ENCODE results near the gene LSM14A. TPM values are rescaled to one million over a fixed set of nuclear protein-coding genes. Genes with fewer than 3 reads are reported as not detected.

LSM14A gene
- total RNA-seq, 1 experiment from 2014 or later: 161 TPM

- TF ChIP-seq ZNF425 (CRISPR knock-in tag; conservative IDR thresholded peaks at IDR 0.05): no peak
- no peak for TF ChIP-seq SMAD3 (CRISPR knock-in tag; IDR thresholded peaks at IDR 0.05; ENCODE audit: borderline replicate concordance)
- TF ChIP-seq NFATC4 (CRISPR knock-in tag; IDR thresholded peaks at IDR 0.05): no peak
- no peak for TF ChIP-seq ZNF138 (CRISPR knock-in tag; conservative IDR thresholded peaks at IDR 0.05)
- no peak for TF ChIP-seq MYBL2 (CRISPR knock-in tag; IDR thresholded peaks at IDR 0.05)
- no peak for TF ChIP-seq SOX15 (CRISPR knock-in tag; IDR thresholded peaks at IDR 0.05)
- TF ChIP-seq ATF1 (CRISPR knock-in tag; IDR thresholded peaks at IDR 0.05): no peak
- TF ChIP-seq, protein P1, sequence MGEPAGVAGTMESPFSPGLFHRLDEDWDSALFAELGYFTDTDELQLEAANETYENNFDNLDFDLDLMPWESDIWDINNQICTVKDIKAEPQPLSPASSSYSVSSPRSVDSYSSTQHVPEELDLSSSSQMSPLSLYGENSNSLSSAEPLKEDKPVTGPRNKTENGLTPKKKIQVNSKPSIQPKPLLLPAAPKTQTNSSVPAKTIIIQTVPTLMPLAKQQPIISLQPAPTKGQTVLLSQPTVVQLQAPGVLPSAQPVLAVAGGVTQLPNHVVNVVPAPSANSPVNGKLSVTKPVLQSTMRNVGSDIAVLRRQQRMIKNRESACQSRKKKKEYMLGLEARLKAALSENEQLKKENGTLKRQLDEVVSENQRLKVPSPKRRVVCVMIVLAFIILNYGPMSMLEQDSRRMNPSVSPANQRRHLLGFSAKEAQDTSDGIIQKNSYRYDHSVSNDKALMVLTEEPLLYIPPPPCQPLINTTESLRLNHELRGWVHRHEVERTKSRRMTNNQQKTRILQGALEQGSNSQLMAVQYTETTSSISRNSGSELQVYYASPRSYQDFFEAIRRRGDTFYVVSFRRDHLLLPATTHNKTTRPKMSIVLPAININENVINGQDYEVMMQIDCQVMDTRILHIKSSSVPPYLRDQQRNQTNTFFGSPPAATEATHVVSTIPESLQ (CRISPR knock-in tag; IDR thresholded peaks at IDR 0.05): no peak
- TF ChIP-seq ZNF532 (CRISPR knock-in tag; IDR thresholded peaks at IDR 0.05; ENCODE audit: borderline replicate concordance): no peak
- no peak for TF ChIP-seq MAX (CRISPR knock-in tag; IDR thresholded peaks at IDR 0.05)
- TF ChIP-seq RORB (CRISPR knock-in tag; IDR thresholded peaks at IDR 0.05): no peak
- peak overlapping the region; percentile 28 for H3K27ac Mint-ChIP-seq
- H3K4me3 Mint-ChIP-seq: no peak overlapping the region
- no peaks in the 10 kb centered on the region for H3K27me3 Mint-ChIP-seq (ENCODE audit: low read depth)
- no peak for DNase-seq (ENCODE audit: low spot score)
- ChIA-PET CTCF (no interaction called here), POLR2A (interaction anchor here (0.6 kb wide), 1 partner anchor 39 kb away, joined by 3 read pairs; no protein-coding TSS in a partner anchor)
- no peaks in the 10 kb centered on the region for H3K36me3 Mint-ChIP-seq
- no peak for ATAC-seq
- H3K9me3 Mint-ChIP-seq: no peaks in the 10 kb centered on the region
- peaks cover 37% of the 10 kb centered on the region for H3K4me1 Mint-ChIP-seq
Measured at GRCh38 chr19:34263745-34264237, 91.5 kb downstream of the LSM14A start.

GRCh38 chr19:34265221-34265650 lies 92.9 kb downstream of the LSM14A start:
- no peaks in the 10 kb centered on the region for H3K9me3 Mint-ChIP-seq
- ATAC-seq: peak; percentile 80
- ChIA-PET POLR2A (no interaction called here), CTCF (interaction anchor here (1.4 kb wide), 1 partner anchor 9 kb away, joined by 4 read pairs; no protein-coding TSS in a partner anchor)
- H3K27ac Mint-ChIP-seq: peak overlapping the region; percentile 77
- no peaks in the 10 kb centered on the region for H3K36me3 Mint-ChIP-seq
- peaks cover 46% of the 10 kb centered on the region for H3K4me1 Mint-ChIP-seq
- peak overlapping the region; percentile 6; the same call in 1 of the 2 replicates for H3K4me3 Mint-ChIP-seq
- no peaks in the 10 kb centered on the region for H3K27me3 Mint-ChIP-seq (ENCODE audit: low read depth)
- DNase-seq (ENCODE audit: low spot score): no peak
- TF ChIP-seq USF2 (CRISPR knock-in tag; IDR thresholded peaks at IDR 0.05) (no peak), ZNF263 (CRISPR knock-in tag; IDR thresholded peaks at IDR 0.05; ENCODE audit: low read depth) (no peak), SOX15 (CRISPR knock-in tag; IDR thresholded peaks at IDR 0.05) (no peak), ZNF232 (CRISPR knock-in tag; IDR thresholded peaks at IDR 0.05) (no peak), ZNF416 (CRISPR knock-in tag; IDR thresholded peaks at IDR 0.05) (no peak), FOXK1 (CRISPR knock-in tag; IDR thresholded peaks at IDR 0.05) (no peak)
- TF ChIP-seq, protein P2, sequence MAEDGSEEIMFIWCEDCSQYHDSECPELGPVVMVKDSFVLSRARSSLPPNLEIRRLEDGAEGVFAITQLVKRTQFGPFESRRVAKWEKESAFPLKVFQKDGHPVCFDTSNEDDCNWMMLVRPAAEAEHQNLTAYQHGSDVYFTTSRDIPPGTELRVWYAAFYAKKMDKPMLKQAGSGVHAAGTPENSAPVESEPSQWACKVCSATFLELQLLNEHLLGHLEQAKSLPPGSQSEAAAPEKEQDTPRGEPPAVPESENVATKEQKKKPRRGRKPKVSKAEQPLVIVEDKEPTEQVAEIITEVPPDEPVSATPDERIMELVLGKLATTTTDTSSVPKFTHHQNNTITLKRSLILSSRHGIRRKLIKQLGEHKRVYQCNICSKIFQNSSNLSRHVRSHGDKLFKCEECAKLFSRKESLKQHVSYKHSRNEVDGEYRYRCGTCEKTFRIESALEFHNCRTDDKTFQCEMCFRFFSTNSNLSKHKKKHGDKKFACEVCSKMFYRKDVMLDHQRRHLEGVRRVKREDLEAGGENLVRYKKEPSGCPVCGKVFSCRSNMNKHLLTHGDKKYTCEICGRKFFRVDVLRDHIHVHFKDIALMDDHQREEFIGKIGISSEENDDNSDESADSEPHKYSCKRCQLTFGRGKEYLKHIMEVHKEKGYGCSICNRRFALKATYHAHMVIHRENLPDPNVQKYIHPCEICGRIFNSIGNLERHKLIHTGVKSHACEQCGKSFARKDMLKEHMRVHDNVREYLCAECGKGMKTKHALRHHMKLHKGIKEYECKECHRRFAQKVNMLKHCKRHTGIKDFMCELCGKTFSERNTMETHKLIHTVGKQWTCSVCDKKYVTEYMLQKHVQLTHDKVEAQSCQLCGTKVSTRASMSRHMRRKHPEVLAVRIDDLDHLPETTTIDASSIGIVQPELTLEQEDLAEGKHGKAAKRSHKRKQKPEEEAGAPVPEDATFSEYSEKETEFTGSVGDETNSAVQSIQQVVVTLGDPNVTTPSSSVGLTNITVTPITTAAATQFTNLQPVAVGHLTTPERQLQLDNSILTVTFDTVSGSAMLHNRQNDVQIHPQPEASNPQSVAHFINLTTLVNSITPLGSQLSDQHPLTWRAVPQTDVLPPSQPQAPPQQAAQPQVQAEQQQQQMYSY (CRISPR knock-in tag; IDR thresholded peaks at IDR 0.05): no peak
- TF ChIP-seq, protein P3, sequence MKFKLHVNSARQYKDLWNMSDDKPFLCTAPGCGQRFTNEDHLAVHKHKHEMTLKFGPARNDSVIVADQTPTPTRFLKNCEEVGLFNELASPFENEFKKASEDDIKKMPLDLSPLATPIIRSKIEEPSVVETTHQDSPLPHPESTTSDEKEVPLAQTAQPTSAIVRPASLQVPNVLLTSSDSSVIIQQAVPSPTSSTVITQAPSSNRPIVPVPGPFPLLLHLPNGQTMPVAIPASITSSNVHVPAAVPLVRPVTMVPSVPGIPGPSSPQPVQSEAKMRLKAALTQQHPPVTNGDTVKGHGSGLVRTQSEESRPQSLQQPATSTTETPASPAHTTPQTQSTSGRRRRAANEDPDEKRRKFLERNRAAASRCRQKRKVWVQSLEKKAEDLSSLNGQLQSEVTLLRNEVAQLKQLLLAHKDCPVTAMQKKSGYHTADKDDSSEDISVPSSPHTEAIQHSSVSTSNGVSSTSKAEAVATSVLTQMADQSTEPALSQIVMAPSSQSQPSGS (CRISPR knock-in tag; IDR thresholded peaks at IDR 0.05; ENCODE audit: borderline replicate concordance, low read depth): no peak
